GM19035 (cell line): ENCODE results near the gene POU4F3.
"Not testable (repeated sequence)": the region's sequence is repeated elsewhere in the genome, so short reads cannot be mapped to it uniquely, and the experiment has no call there.

Source experiments
- ATAC-seq: cut with Tn5 transposase; IDR thresholded peaks from one replicate; pipeline ENCODE4 v1.9.1; 2021; ENCODE audit not compliant: unreplicated experiment

The POU4F3 gene

GRCh38 chr5:146338774-146339714 lies at the start of gene POU4F3:
Gene POU4F3, plus strand, starts transcription at chr5:146338839. Its CDS starts 274 bp downstream, at chr5:146339113.
- ATAC-seq = no peak

GRCh38 chr5:146290318-146290717 lies 48.3 kb upstream of the POU4F3 start:
- no peak for ATAC-seq

DNA sequence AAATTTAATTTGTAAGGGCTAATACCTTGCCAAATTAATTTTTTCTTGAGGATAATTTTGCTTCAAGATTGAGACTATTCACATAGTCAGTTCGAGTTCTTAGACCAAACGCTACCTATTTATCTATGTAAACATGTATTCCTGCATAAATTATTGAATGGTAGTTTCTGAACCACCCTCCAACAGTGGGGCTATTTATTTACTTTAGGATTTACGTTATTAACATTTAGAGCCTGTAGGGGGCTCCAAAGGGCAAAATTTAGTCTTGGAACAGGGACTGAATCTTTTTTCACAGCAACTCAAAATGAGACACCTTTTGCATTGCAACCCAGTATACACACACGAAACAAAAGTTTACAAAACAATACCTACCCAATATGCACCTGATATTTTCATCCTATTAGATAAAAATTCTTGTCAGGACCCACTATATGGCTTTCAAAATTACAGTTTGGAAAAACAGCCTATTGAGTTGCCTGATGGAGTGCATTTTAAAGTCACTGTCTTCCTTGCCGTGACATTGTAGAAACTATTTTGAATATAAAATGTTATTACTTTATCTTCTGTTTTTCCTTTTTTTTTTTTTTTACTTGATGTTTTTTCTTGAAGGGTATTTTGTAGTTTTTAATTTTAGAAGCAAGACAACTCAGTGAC lies 47.1 kb upstream of the POU4F3 start:
- peak; percentile 78 for ATAC-seq

DNA sequence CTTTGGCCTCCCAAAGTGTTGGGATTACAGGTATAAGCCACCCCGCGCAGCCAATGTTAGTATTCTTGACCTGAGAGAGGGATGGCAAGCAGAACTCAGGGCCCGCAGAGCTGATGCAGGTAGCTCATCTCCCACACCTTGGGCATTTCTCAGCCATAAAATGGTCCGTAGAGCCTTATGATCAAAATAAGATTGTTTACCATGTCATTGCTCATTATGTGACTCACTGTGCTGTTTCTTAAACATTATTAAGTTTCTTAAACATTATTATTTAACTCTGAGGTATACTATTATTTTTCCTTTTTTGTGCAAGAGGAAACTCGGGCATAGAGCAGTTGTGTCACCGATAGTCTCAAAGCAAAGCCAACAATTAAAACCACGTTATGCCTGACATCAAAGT lies 42.4 kb upstream of the POU4F3 start:
- ATAC-seq = no peak

- ATAC-seq = not testable (repeated sequence)
Measured at GRCh38 chr5:146298920-146299319, 39.7 kb upstream of the POU4F3 start.

- ATAC-seq = no peak
Measured at GRCh38 chr5:146301626-146302025, 37.0 kb upstream of the POU4F3 start.

DNA sequence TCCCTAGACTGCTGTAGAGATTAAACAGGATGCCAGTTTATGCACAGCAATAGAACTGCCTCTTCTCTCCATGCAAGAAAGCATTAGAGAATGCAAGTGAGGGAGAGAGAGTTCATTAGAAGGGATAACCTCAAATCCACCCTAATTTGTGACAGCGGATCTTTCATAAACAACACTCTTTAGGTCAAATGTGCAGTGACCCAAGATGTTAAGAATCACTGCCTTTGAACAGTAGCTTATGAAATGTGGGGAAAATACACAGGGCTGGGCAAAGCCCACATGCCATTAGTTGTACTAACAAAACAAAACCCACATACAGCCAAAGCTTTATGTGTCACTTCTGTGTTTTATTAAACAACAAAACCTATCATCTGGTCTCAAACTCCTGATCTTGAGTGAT lies 36.2 kb upstream of the POU4F3 start:
- ATAC-seq = no peak

- ATAC-seq = no peak
Measured at GRCh38 chr5:146306838-146307237, 31.8 kb upstream of the POU4F3 start.

DNA sequence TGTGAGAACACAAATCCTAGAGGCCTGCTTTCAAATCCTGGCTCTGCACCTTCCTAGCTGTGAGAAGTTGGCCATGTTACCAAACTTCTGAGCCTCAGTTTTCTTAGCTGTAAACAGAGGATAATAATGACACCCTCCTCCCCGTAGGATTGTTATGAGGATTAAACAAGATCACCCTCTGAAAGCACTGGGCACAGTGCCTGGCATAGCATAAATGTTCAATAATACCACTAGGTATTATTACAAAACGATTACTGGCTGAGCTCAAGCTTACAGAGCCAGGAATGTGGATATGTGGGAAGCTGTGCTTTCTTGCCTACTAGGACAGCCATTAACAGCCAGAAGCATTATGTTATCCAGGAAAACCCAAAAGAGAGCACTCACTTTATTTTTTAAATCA lies 30.8 kb upstream of the POU4F3 start:
- no peak for ATAC-seq

DNA sequence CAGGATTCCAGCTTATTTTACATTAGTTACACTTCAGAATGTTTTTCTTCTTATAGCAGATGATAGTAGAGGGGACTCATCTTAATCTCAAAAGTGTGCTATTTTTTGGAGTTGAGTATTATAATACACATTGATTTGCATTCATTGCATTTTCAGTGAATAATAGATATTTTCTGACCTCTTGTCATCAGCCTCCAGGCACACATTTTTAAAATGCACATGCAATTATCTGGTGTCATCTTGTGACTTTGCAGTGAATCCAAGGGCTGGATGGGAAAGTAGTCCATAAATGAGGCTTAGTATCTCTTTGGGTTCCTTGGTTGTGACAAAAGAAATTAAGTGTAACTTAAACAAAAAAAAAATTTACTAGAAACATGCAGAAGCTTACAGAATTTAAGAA lies 28.1 kb upstream of the POU4F3 start:
- ATAC-seq = no peak

- no peak for ATAC-seq
Measured at GRCh38 chr5:146311278-146311677, 27.4 kb upstream of the POU4F3 start.

- no peak for ATAC-seq
Measured at GRCh38 chr5:146313027-146313426, 25.6 kb upstream of the POU4F3 start.

DNA sequence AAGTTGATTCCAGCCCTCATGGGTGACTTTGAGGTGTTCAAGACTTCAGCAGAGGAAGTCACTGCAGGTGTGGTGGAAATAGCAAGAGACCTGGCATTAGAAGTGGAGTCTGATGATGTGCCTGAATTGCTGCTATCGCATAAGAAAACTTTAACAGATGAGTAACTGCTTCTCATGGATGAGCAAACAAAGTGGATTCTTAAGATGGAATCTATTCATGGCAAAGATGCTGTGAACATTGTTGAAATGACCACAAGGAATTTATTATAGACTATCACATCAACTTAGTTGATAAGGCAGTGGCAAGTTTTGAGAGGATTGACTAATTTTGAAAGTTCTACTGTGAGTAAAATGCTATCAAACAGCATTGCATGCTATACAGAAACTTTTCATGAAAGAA lies 17.1 kb upstream of the POU4F3 start:
- no peak for ATAC-seq

GRCh38 chr5:146327257-146327870 lies 11.3 kb upstream of the POU4F3 start:
- no peak for ATAC-seq

DNA sequence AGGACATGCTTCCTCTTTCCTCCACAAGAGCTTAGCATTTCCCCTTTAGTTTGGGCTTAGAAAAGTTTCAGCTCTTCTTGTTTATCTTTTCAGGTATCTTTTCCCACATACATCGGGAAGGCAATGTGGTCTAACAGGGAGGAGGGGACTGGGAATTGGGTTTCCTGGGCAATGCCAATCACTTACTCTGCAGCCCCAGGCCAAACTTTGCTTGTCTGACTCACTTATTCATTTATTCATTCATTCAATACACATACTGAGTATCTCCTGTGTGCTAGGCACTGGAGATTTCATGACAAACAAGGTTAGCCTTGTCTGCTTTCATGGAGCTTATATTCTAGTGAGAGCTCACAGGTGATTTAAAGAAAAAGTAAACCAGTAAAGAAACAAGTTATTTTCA lies 10.7 kb upstream of the POU4F3 start:
- no peak for ATAC-seq

GRCh38 chr5:146329697-146330096 lies 8.9 kb upstream of the POU4F3 start:
- ATAC-seq = no peak

GRCh38 chr5:146331423-146331822 lies 7.2 kb upstream of the POU4F3 start:
- ATAC-seq = no peak

- no peak for ATAC-seq
Measured at GRCh38 chr5:146334074-146334533, 4.5 kb upstream of the POU4F3 start.

GRCh38 chr5:146336197-146336596 lies 2.4 kb upstream of the POU4F3 start:
- ATAC-seq = no peak

DNA sequence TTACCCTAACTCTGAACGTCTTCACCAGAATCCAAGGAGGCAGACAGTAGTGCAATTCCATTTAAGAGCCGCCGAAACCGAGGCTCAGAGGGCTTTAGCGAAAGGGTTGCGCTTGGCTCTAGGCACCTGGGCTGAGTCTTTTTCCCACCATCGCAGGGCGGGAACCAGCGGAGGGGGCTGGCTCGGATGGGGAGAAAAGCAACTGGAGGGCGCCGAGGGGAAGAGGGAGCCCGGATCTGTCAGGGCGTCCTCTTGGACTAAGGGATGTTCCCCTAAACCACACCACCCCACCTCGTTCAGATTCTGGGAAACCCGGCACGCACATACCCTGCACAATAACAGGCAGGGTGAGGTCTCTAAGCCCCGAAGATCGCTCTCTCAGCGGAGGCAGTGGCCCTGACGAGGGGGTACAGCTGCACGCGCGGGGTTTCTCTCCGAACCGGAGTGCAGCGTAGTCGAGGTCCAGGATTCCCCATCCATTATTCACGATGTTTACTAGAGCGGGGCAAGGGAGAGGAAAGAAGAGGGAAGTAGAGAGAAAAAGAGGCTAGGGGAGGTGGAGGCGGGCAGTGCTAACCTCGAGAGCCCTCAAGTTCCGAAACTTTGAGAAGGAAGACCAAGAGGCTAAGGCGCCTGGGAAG lies 1.3 kb upstream of the POU4F3 start:
- ATAC-seq = no peak

- no peak for ATAC-seq
Measured at GRCh38 chr5:146337928-146338327, 711 bp upstream of the POU4F3 start.
